Measurements from ENCODE around the gene ATP10A. TPM values are rescaled to one million over a fixed set of nuclear protein-coding genes. Genes with fewer than 3 reads are reported as not detected.

The ATP10A gene
- polyA plus RNA-seq, 1 experiment = 3.5 TPM

DNA sequence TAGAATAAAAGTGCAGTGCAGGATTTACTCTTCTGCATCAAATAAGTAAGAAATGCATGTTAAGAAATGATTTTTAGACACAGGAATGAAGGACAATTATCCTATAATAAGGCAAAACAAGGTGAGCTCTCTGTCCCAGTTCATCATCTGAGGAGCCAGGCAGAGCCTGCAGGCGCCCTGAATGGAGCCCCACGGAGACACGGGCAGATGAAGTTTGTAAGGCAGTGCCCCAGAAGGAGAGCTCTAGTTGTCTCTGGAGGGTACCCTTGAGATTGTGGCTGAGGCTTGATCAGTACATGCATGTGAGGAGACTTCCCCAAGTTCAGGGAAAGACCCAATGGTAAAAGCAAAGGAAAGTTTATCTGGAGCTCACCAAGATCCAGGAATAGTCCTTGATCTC is 50.3 kb downstream of the ATP10A start:
- peaks cover 3% of the 10 kb centered on the region; the same call in 1 of the 2 replicates for H3K9me3 ChIP-seq (ENCODE audit: control insufficient read depth, insufficient read depth, low read length)
- DNase-seq (ENCODE audit: low read depth, low spot score) = no peak
- no peak overlapping the region for H3K4me3 ChIP-seq (ENCODE audit: low read depth, low read length)
- H3K27ac ChIP-seq (ENCODE audit: low read depth, low read length) = no peak overlapping the region
- CTCF ChIA-PET = interaction anchor here (1.0 to 1.8 kb wide), 3 partner anchors 20 to 121 kb away, joined by 3 to 14 read pairs (median 5); no protein-coding TSS in a partner anchor
- TF ChIP-seq, protein P1, sequence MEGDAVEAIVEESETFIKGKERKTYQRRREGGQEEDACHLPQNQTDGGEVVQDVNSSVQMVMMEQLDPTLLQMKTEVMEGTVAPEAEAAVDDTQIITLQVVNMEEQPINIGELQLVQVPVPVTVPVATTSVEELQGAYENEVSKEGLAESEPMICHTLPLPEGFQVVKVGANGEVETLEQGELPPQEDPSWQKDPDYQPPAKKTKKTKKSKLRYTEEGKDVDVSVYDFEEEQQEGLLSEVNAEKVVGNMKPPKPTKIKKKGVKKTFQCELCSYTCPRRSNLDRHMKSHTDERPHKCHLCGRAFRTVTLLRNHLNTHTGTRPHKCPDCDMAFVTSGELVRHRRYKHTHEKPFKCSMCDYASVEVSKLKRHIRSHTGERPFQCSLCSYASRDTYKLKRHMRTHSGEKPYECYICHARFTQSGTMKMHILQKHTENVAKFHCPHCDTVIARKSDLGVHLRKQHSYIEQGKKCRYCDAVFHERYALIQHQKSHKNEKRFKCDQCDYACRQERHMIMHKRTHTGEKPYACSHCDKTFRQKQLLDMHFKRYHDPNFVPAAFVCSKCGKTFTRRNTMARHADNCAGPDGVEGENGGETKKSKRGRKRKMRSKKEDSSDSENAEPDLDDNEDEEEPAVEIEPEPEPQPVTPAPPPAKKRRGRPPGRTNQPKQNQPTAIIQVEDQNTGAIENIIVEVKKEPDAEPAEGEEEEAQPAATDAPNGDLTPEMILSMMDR (IDR thresholded peaks at IDR 0.05; ENCODE audit: low read depth, low read length) = no peak
- H3K27me3 ChIP-seq (ENCODE audit: control insufficient read depth, insufficient read depth, low read length) = no peaks in the 10 kb centered on the region
- POLR2A ChIA-PET = no interaction called here

DNA sequence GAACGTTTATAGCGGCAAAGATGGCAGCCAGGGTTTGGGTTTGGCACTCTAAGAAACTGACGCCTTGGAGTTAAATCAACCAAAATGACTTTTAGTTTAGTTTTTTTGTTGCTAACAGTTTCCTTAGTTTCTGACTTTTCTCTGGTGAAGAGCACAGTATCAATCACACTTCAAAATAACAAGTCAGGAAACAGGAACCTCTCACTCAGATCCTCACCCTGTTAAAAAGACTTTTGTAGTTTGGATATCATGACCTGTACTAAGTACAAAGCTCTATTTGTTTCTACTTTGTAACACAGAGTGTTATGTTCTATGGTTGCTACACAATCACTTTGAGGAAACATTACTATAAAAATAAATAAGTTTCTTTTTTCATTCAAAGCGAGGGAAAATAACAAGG is 51.1 kb downstream of the ATP10A start:
- TF ChIP-seq, protein P1 (IDR thresholded peaks at IDR 0.05; ENCODE audit: low read depth, low read length) = no peak
- ChIA-PET CTCF (interaction anchor here (1.0 to 1.8 kb wide), 2 partner anchors 29 to 122 kb away, joined by 5 to 14 read pairs; no protein-coding TSS in a partner anchor), POLR2A (no interaction called here)
- Histone ChIP-seq H3K27me3 (ENCODE audit: control insufficient read depth, insufficient read depth, low read length) (no peaks in the 10 kb centered on the region), H3K27ac (ENCODE audit: low read depth, low read length) (no peak overlapping the region), H3K9me3 (ENCODE audit: control insufficient read depth, insufficient read depth, low read length) (peaks cover 3% of the 10 kb centered on the region; the same call in 1 of the 2 replicates), H3K4me3 (ENCODE audit: low read depth, low read length) (no peak overlapping the region)
- DNase-seq (ENCODE audit: low read depth, low spot score) = no peak

DNA sequence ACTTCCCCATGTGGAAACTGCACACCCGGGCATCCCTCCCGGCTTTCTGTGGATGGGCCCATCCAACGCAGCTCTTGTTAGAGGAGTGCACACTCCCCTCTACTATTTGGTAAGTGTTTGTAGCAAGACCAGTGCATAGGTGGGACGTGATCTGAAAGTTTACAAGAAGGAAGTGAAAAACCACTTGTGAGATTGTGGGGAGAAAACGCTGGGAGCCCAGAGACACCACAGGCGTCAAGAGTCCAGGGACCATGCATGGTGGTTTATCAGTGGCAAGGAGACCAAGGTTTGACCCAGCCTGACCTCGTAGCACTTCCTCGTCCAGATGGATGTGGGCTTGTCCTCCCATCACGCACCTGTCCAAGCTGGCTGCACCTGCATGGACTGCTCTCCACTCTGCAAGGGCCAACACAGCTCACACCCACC is 51.6 kb downstream of the ATP10A start:
- Histone ChIP-seq H3K27me3 (ENCODE audit: control insufficient read depth, insufficient read depth, low read length) (no peaks in the 10 kb centered on the region), H3K9me3 (ENCODE audit: control insufficient read depth, insufficient read depth, low read length) (peaks cover 3% of the 10 kb centered on the region; the same call in 1 of the 2 replicates), H3K4me3 (ENCODE audit: low read depth, low read length) (no peak overlapping the region), H3K27ac (ENCODE audit: low read depth, low read length) (no peak overlapping the region)
- ChIA-PET POLR2A (no interaction called here), CTCF (no interaction called here)
- DNase-seq (ENCODE audit: low read depth, low spot score) = no peak
- TF ChIP-seq, protein P1 (IDR thresholded peaks at IDR 0.05; ENCODE audit: low read depth, low read length) = no peak

DNA sequence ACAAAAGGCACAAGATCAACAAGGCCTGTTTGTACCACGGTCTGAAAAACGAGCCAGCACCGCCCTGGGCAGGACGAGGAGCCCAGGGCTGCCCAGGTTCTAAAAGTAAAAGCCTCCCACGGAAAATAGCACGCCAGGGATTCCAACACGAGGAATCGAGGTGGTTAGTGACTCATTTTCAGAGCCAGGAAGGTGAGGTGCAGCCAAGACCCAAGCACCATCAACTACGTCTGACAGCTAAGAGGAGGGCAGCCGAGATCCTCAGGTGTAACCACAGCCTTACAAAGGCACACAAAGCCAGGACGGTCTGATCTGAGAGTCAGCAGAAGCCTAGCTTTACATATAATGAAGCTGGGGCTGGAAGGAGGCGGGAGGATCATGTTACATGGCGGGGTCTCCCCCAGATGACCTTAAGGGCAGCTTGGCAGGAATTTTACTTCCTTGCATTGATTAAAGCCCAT is 52.5 kb downstream of the ATP10A start:
- CTCF ChIA-PET = no interaction called here
- TF ChIP-seq, protein P1 (IDR thresholded peaks at IDR 0.05; ENCODE audit: low read depth, low read length) = no peak
- DNase-seq (ENCODE audit: low read depth, low spot score) = no peak

DNA sequence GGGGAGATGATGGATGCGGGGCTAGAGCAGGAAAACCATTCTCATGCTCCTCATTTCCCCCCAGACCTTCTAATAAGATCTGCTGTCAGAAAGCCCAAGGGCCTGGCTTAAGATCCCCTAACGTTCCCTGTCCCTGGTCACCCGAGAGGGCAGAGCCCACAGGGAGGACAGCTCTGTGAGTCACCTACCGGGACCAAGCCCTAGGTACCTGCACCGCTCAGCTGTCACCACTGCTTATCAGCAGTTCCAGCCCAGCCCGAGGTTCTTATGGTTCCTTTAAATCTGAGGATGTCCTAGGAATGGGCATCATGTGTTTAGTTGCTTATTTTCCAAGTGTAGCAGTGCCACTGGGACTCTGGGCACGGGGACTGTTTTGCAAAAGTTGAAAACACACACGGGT is 53.0 kb downstream of the ATP10A start:
- no peak for DNase-seq (ENCODE audit: low read depth, low spot score)
- Histone ChIP-seq H3K27ac (ENCODE audit: low read depth, low read length) (no peak overlapping the region), H3K27me3 (ENCODE audit: control insufficient read depth, insufficient read depth, low read length) (no peaks in the 10 kb centered on the region), H3K9me3 (ENCODE audit: control insufficient read depth, insufficient read depth, low read length) (peaks cover 3% of the 10 kb centered on the region; the same call in 1 of the 2 replicates), H3K4me3 (ENCODE audit: low read depth, low read length) (no peak overlapping the region)
- CTCF ChIA-PET = no interaction called here
- POLR2A ChIA-PET = no interaction called here
- TF ChIP-seq, protein P1 (IDR thresholded peaks at IDR 0.05; ENCODE audit: low read depth, low read length) = no peak

More for the DNA sequence above, 52.5 kb downstream of the ATP10A start:
- Histone ChIP-seq H3K27me3 (ENCODE audit: control insufficient read depth, insufficient read depth, low read length) (no peaks in the 10 kb centered on the region), H3K27ac (ENCODE audit: low read depth, low read length) (no peak overlapping the region), H3K9me3 (ENCODE audit: control insufficient read depth, insufficient read depth, low read length) (peaks cover 3% of the 10 kb centered on the region; the same call in 1 of the 2 replicates), H3K4me3 (ENCODE audit: low read depth, low read length) (no peak overlapping the region)
- POLR2A ChIA-PET = no interaction called here

All from AG04450 (cell line).